Cardiac muscle cell (in vitro differentiated cells and primary cell): Measurements from ENCODE around the gene NFKBIB. TPM values are rescaled to one million over a fixed set of nuclear protein-coding genes. Genes with fewer than 3 reads are reported as not detected.

Experiments used
- DNase-seq, 2 donors: peaks; one replicate each; pipeline versions ENCODE4 v3.0.0 to v3.0.0-alpha.2; 2010 to 2017; ENCODE audit warnings: low read depth in 1 of 2, low spot score in 1 of 2
- H3K27ac ChIP-seq: fragments of 200-600 bp; sonication (generic); 2 replicates; pipeline ENCODE4 v1.5.1; 2016
- H3K27me3 ChIP-seq: fragments of 200-600 bp; sonication (generic); 2 replicates; pipeline ENCODE4 v1.6.0; 2016; ENCODE audit warnings: control low read depth
- H3K36me3 ChIP-seq: fragments of 200-600 bp; sonication (generic); 2 replicates; pipeline ENCODE4 v1.5.1; 2016; ENCODE audit warnings: control low read depth
- H3K4me1 ChIP-seq: fragments of 200-600 bp; sonication (generic); 2 replicates; pipeline ENCODE4 v1.8.1; 2017; ENCODE audit warnings: low read depth, mild to moderate bottlenecking, mixed run types
- H3K4me3 ChIP-seq: fragments of 200-600 bp; sonication (generic); 2 replicates; pipeline ENCODE4 v1.5.1; 2016; ENCODE audit warnings: mild to moderate bottlenecking
- H3K9me3 ChIP-seq: fragments of 200-600 bp; sonication (generic); 2 replicates; pipeline ENCODE4 v1.5.1; 2017; ENCODE audit warnings: low read depth, mild to moderate bottlenecking, control low read depth
- CTCF ChIP-seq: IDR thresholded peaks from 2 replicates; pipeline ENCODE4 v1.5.1; 2012; ENCODE audit warnings: low read depth, mild to moderate bottlenecking, low read length
- polyA plus RNA-seq: library from polyadenylated mRNA; unstranded; fragments of >200 nt; fragmentation: Nextera tagmentation; extraction: Ambion mirVana; gene quantifications from 2 replicates; pipeline ENCODE4 v1.2.1, GENCODE V29; 2016
- total RNA-seq: library from RNA; depleted of rRNA; stranded (reverse); fragments of >200 nt; gene quantifications from 2 replicates; pipeline ENCODE4 v1.2.3, GENCODE V29; 2016

NFKBIB gene
- total and polyA plus RNA-seq, 2 experiments from 2014 or later = 14.7 to 19.6 TPM

- H3K9me3 ChIP-seq = no peaks in the 10 kb centered on the region
- TF ChIP-seq CTCF = no peak
Observed at GRCh38 chr19:38905620-38906019, 5.9 kb downstream of the NFKBIB start.

GRCh38 chr19:38907227-38907626 lies 7.5 kb downstream of the NFKBIB start:
- no peaks in the 10 kb centered on the region for H3K36me3 ChIP-seq
- no peak overlapping the region for H3K27ac ChIP-seq
- H3K4me1 ChIP-seq = no peaks in the 10 kb centered on the region
- no peak for DNase-seq
- no peaks in the 10 kb centered on the region for H3K27me3 ChIP-seq
- TF ChIP-seq CTCF = no peak
- no peaks in the 10 kb centered on the region for H3K9me3 ChIP-seq
- H3K4me3 ChIP-seq = no peak overlapping the region

More at GRCh38 chr19:38905620-38906019, 5.9 kb downstream of the NFKBIB start:
- Histone ChIP-seq H3K27me3 (no peaks in the 10 kb centered on the region), H3K27ac (no peak overlapping the region), H3K4me1 (no peaks in the 10 kb centered on the region), H3K4me3 (no peak overlapping the region), H3K36me3 (no peaks in the 10 kb centered on the region)
- DNase-seq = no peak

GRCh38 chr19:38907670-38908069 lies 7.9 kb downstream of the NFKBIB start:
- Histone ChIP-seq H3K9me3 (no peaks in the 10 kb centered on the region), H3K27ac (no peak overlapping the region), H3K36me3 (no peaks in the 10 kb centered on the region), H3K4me3 (no peak overlapping the region), H3K4me1 (no peaks in the 10 kb centered on the region), H3K27me3 (no peaks in the 10 kb centered on the region)
- no peak for TF ChIP-seq CTCF
- DNase-seq = no peak

GRCh38 chr19:38908911-38909310 lies 9.1 kb downstream of the NFKBIB start:
- no peaks in the 10 kb centered on the region for H3K9me3 ChIP-seq
- no peaks in the 10 kb centered on the region for H3K4me1 ChIP-seq
- no peaks in the 10 kb centered on the region for H3K36me3 ChIP-seq
- no peaks in the 10 kb centered on the region for H3K27me3 ChIP-seq
- no peak for TF ChIP-seq CTCF
- H3K4me3 ChIP-seq = no peak overlapping the region
- H3K27ac ChIP-seq = no peak overlapping the region
- DNase-seq = no peak

GRCh38 chr19:38910488-38910887 lies 10.7 kb downstream of the NFKBIB start:
- Histone ChIP-seq H3K27me3 (no peaks in the 10 kb centered on the region), H3K4me1 (no peaks in the 10 kb centered on the region), H3K27ac (no peak overlapping the region), H3K9me3 (no peaks in the 10 kb centered on the region), H3K36me3 (no peaks in the 10 kb centered on the region), H3K4me3 (no peak overlapping the region)
- TF ChIP-seq CTCF = no peak
- no peak for DNase-seq
